Astrocyte (in vitro differentiated cells and primary cell): Measurements from ENCODE around the gene VRK2. TPM values are rescaled to one million over a fixed set of nuclear protein-coding genes. Genes with fewer than 3 reads are reported as not detected.

Source experiments
- DNase-seq: peaks from one replicate; pipeline ENCODE4 v3.0.0-alpha.2; 2010; ENCODE audit warnings: low read depth
- FAIRE-seq: peaks from 2 replicates; lab custom pipeline; 2011; peaks lifted over from hg19 to GRCh38; lab: Jason Lieb, UNC
- H2AFZ ChIP-seq: 2 replicates; pipeline ENCODE4 v1.6.0; 2012; ENCODE audit warnings: low read depth, low read length, inconsistent platforms
- H3K27ac ChIP-seq: 2 replicates; pipeline ENCODE4 v1.5.1; 2011; ENCODE audit warnings: low read depth, low read length, inconsistent platforms
- H3K27me3 ChIP-seq: 2 replicates; pipeline ENCODE4 v1.6.0; 2011; ENCODE audit warnings: low read length, inconsistent platforms; ENCODE audit not compliant: insufficient read depth
- H3K36me3 ChIP-seq: 2 replicates; pipeline ENCODE4 v1.5.1; 2011; ENCODE audit warnings: low read length, inconsistent platforms; ENCODE audit not compliant: insufficient read depth
- H3K4me1 ChIP-seq: 2 replicates; pipeline ENCODE4 v1.5.1; 2011; ENCODE audit warnings: low read length, inconsistent platforms; ENCODE audit not compliant: insufficient read depth
- H3K4me2 ChIP-seq: 2 replicates; pipeline ENCODE4 v1.6.0; 2012; ENCODE audit warnings: low read length, inconsistent platforms
- H3K4me3 ChIP-seq: 2 replicates; pipeline ENCODE4 v1.5.1; 2011; ENCODE audit warnings: low read depth, mild to moderate bottlenecking, low read length, inconsistent platforms; ENCODE audit not compliant: insufficient read depth
- H3K79me2 ChIP-seq: 2 replicates; pipeline ENCODE4 v1.6.0; 2012; ENCODE audit warnings: mild to moderate bottlenecking, low read length, inconsistent platforms; ENCODE audit not compliant: insufficient read depth
- H3K9ac ChIP-seq: 2 replicates; pipeline ENCODE4 v1.6.0; 2012; ENCODE audit warnings: mild to moderate bottlenecking, low read length, inconsistent platforms
- H3K9me3 ChIP-seq: 2 replicates; pipeline ENCODE4 v1.5.1; 2012; ENCODE audit warnings: low read depth, mild to moderate bottlenecking, low read length, inconsistent platforms; ENCODE audit not compliant: insufficient read depth
- H4K20me1 ChIP-seq: 2 replicates; pipeline ENCODE4 v1.6.0; 2012; ENCODE audit warnings: low read length, inconsistent platforms; ENCODE audit not compliant: insufficient read depth
- H3K27ac Mint-ChIP-seq: one replicate; pipeline ENCODE4 v1.8.0; 2021; ENCODE audit warnings: mild to moderate bottlenecking, mixed read lengths; ENCODE audit not compliant: unreplicated experiment
- H3K27me3 Mint-ChIP-seq: one replicate; pipeline ENCODE4 v1.8.0; 2021; ENCODE audit warnings: low read depth, mixed read lengths; ENCODE audit not compliant: unreplicated experiment
- H3K36me3 Mint-ChIP-seq: one replicate; pipeline ENCODE4 v1.8.0; 2021; ENCODE audit warnings: low read depth, mixed read lengths; ENCODE audit not compliant: unreplicated experiment
- H3K4me1 Mint-ChIP-seq: one replicate; pipeline ENCODE4 v1.8.0; 2021; ENCODE audit warnings: low read depth, mixed read lengths; ENCODE audit not compliant: unreplicated experiment
- H3K4me3 Mint-ChIP-seq: one replicate; pipeline ENCODE4 v1.8.0; 2021; ENCODE audit warnings: mild to moderate bottlenecking, moderate library complexity, mixed read lengths; ENCODE audit not compliant: unreplicated experiment
- H3K9me3 Mint-ChIP-seq: one replicate; pipeline ENCODE4 v1.8.0; 2021; ENCODE audit warnings: mild to moderate bottlenecking, mixed read lengths; ENCODE audit not compliant: unreplicated experiment
- EZH2 ChIP-seq: IDR thresholded peaks from 2 replicates; pipeline ENCODE4 v1.6.1; 2012; ENCODE audit warnings: mild to moderate bottlenecking, low read length, inconsistent platforms; ENCODE audit not compliant: insufficient read depth
- total RNA-seq: library from RNA; stranded (reverse); gene quantifications from 2 replicates; pipeline ENCODE4 v1.2.1, GENCODE V29; 2021
- TF ChIP-seq, protein P1 (sequence below): IDR thresholded peaks from 2 replicates; pipeline ENCODE4 v1.5.1; 2011; ENCODE audit warnings: low read depth, mild to moderate bottlenecking, inconsistent platforms, low read length, moderate library complexity; ENCODE audit not compliant: insufficient read depth

VRK2 gene
- total RNA-seq, 1 donor from 2014 or later = 28.6 TPM

DNA sequence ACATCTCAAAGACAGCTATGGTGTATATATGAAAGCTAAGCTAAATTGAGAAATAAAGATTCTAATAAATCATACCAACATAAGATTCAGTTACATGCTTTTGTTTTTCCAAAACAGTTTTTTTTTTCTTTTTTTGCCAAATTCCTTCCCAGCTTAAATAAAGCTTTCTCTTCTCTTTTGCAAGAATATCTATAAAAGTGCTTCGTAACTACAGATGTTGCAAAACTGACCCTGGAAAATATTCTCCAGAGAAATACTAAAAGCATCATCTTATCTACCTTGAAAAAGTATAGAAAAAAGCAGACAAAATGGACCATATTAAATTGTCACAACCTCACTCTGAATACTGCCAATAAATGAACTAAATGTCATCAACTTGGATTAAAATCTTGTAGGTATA, 155.8 kb downstream of the VRK2 start:
- H3K4me1 ChIP-seq = no peaks in the 10 kb centered on the region
- H3K36me3 ChIP-seq = no peaks in the 10 kb centered on the region
- Mint-ChIP-seq H3K27me3 (no peaks in the 10 kb centered on the region), H3K4me1 (no peaks in the 10 kb centered on the region), H3K36me3 (no peaks in the 10 kb centered on the region), H3K27ac (no peak overlapping the region), H3K9me3 (no peaks in the 10 kb centered on the region), H3K4me3 (no peak overlapping the region)
- H3K9me3 ChIP-seq = no peaks in the 10 kb centered on the region
- no peak overlapping the region for H3K27ac ChIP-seq
- no peak overlapping the region for H3K9ac ChIP-seq
- no peaks in the 10 kb centered on the region for H3K79me2 ChIP-seq
- H3K27me3 ChIP-seq = no peaks in the 10 kb centered on the region
- TF ChIP-seq EZH2 = no peak
- H3K4me3 ChIP-seq = no peak overlapping the region
- no peak for FAIRE-seq
- H3K4me2 ChIP-seq = no peak overlapping the region
- DNase-seq = no peak
- H4K20me1 ChIP-seq = no peaks in the 10 kb centered on the region
- H2AFZ ChIP-seq = no peak overlapping the region

DNA sequence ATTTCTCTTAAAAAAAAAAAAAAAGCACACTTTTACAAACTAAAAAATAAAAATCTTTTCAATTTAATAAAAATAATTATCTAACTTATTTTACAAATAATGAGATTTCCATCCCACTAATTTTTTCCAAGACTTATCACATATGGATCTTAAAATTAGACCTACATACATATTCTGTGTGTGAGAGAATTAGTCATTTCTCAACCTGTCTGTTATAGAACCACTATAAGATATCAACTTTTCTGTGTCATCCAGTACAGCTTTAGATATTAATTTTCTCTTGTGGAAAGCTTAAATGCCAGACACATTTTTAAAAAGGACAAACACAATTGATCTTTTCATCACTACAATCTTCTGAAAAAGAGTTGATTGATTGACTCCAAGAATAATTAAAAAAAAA, 156.4 kb downstream of the VRK2 start:
- H3K36me3 ChIP-seq = no peaks in the 10 kb centered on the region
- Mint-ChIP-seq H3K4me3 (no peak overlapping the region), H3K36me3 (no peaks in the 10 kb centered on the region), H3K27ac (no peak overlapping the region), H3K4me1 (no peaks in the 10 kb centered on the region), H3K9me3 (no peaks in the 10 kb centered on the region), H3K27me3 (no peaks in the 10 kb centered on the region)
- H3K9me3 ChIP-seq = no peaks in the 10 kb centered on the region
- no peaks in the 10 kb centered on the region for H3K4me1 ChIP-seq
- no peak overlapping the region for H3K4me3 ChIP-seq
- H3K79me2 ChIP-seq = no peaks in the 10 kb centered on the region
- no peak overlapping the region for H3K27ac ChIP-seq
- no peaks in the 10 kb centered on the region for H3K27me3 ChIP-seq
- no peak overlapping the region for H3K4me2 ChIP-seq
- H3K9ac ChIP-seq = no peak overlapping the region
- FAIRE-seq (no peak), DNase-seq (no peak)
- H2AFZ ChIP-seq = no peak overlapping the region
- TF ChIP-seq EZH2 = no peak
- TF ChIP-seq, protein P1, sequence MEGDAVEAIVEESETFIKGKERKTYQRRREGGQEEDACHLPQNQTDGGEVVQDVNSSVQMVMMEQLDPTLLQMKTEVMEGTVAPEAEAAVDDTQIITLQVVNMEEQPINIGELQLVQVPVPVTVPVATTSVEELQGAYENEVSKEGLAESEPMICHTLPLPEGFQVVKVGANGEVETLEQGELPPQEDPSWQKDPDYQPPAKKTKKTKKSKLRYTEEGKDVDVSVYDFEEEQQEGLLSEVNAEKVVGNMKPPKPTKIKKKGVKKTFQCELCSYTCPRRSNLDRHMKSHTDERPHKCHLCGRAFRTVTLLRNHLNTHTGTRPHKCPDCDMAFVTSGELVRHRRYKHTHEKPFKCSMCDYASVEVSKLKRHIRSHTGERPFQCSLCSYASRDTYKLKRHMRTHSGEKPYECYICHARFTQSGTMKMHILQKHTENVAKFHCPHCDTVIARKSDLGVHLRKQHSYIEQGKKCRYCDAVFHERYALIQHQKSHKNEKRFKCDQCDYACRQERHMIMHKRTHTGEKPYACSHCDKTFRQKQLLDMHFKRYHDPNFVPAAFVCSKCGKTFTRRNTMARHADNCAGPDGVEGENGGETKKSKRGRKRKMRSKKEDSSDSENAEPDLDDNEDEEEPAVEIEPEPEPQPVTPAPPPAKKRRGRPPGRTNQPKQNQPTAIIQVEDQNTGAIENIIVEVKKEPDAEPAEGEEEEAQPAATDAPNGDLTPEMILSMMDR = no peak
- H4K20me1 ChIP-seq = no peaks in the 10 kb centered on the region

- Mint-ChIP-seq H3K9me3 (no peaks in the 10 kb centered on the region), H3K27ac (no peak overlapping the region), H3K4me1 (no peaks in the 10 kb centered on the region), H3K4me3 (no peak overlapping the region), H3K27me3 (no peaks in the 10 kb centered on the region), H3K36me3 (no peaks in the 10 kb centered on the region)
- Histone ChIP-seq H3K36me3 (no peaks in the 10 kb centered on the region), H3K4me3 (no peak overlapping the region), H3K4me1 (no peaks in the 10 kb centered on the region), H3K4me2 (no peak overlapping the region), H3K9me3 (no peaks in the 10 kb centered on the region), H4K20me1 (no peaks in the 10 kb centered on the region), H3K27ac (no peak overlapping the region), H2AFZ (no peak overlapping the region), H3K9ac (no peak overlapping the region), H3K27me3 (no peaks in the 10 kb centered on the region), H3K79me2 (no peaks in the 10 kb centered on the region)
- TF ChIP-seq, protein P1 = no peak
- FAIRE-seq = no peak
- DNase-seq = no peak
Measured at GRCh38 chr2:58204195-58204959, 157.8 kb downstream of the VRK2 start.
